ENCODE data around the gene KLF7. TPM values are rescaled to one million over a fixed set of nuclear protein-coding genes. Genes with fewer than 3 reads are reported as not detected.

KLF7 gene
- total RNA-seq, 1 experiment from 2014 or later = 32.2 TPM

DNA sequence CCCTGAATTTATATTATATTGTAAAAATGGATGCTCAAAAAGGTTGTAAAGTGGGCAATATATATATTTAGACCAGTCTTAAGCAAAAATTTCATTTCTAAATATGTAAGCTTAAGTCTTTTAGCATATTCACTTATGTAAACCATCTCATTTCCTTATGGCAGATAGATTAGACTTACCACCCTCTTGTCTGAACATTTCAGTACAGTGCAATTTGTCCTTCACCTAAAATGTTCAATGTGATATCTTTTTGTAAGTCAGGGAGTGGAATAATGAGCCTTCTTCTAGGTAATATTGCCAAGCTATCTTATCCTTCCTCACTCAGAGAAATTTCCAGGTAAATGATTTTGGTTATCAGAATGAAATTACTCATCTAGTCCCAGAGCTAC lies 92.3 kb downstream of the KLF7 start:
- Histone ChIP-seq H3K79me2 (ENCODE audit: insufficient read depth, low read length) (no peaks in the 10 kb centered on the region), H3K23me2 (ENCODE audit: insufficient read length, low read depth, low read length, poor library complexity, severe bottlenecking) (no peaks in the 10 kb centered on the region), H2BK20ac (ENCODE audit: low read depth, low read length, poor library complexity, severe bottlenecking) (no peak overlapping the region), H3K9me3 (ENCODE audit: control insufficient read depth, low read depth, low read length) (no peaks in the 10 kb centered on the region), H2AK5ac (ENCODE audit: insufficient read length, low read length) (no peak overlapping the region), H3K4me1 (ENCODE audit: insufficient read depth, low read length) (peaks cover 10% of the 10 kb centered on the region; the same call in 1 of the 2 replicates), H3K4me2 (ENCODE audit: insufficient read depth, insufficient read length, low read length) (no peak overlapping the region), H4K8ac (replicated peaks; ENCODE audit: insufficient read length, low read depth, low read length) (no peak overlapping the region), H4K5ac (ENCODE audit: insufficient read length, low read depth, low read length) (no peak overlapping the region), H3K9ac (ENCODE audit: extremely low read depth, insufficient read length, low read length) (no peak overlapping the region), H3K56ac (ENCODE audit: insufficient read length, low read depth, low read length) (no peak overlapping the region), H3K27ac (ENCODE audit: insufficient read length, low read depth, low read length) (no peak overlapping the region), H2BK5ac (ENCODE audit: insufficient read length, low read length) (no peak overlapping the region), H2BK15ac (ENCODE audit: low read depth, low read length) (no peak overlapping the region), H2BK120ac (ENCODE audit: low read depth, low read length, poor library complexity, severe bottlenecking) (no peak overlapping the region), H3T11ph (ENCODE audit: low read length) (no peak overlapping the region), H3K23ac (ENCODE audit: insufficient read length, low read depth, low read length) (no peak overlapping the region), H2BK12ac (ENCODE audit: insufficient read length, low read depth, low read length) (no peak overlapping the region), H4K91ac (ENCODE audit: insufficient read length, low read depth, low read length) (no peak overlapping the region), H4K20me1 (ENCODE audit: control insufficient read depth, insufficient read depth, insufficient read length) (no peaks in the 10 kb centered on the region), H3K18ac (ENCODE audit: insufficient read length, low read depth, low read length) (no peak overlapping the region), H2AFZ (ENCODE audit: low read length) (no peak overlapping the region), H3K14ac (ENCODE audit: insufficient read depth, low read length) (no peak overlapping the region), H3K4ac (ENCODE audit: low read depth, low read length) (no peak overlapping the region), H3K79me1 (ENCODE audit: insufficient read depth, low read depth, low read length, poor library complexity, severe bottlenecking) (no peaks in the 10 kb centered on the region), H3K27me3 (ENCODE audit: insufficient read depth, low read length) (no peaks in the 10 kb centered on the region)
- peaks cover 0 to 4% (median 3%) of the 10 kb centered on the region in 3 experiments; a peak in 1 of 7 replicates for H3K36me3 Mint-ChIP-seq (ENCODE audit: insufficient read depth in 1 of 3, low read depth in 3 of 3)
- H3K27me3 Mint-ChIP-seq (ENCODE audit: low read depth) = no peaks in the 10 kb centered on the region
- TF ChIP-seq, protein P1, sequence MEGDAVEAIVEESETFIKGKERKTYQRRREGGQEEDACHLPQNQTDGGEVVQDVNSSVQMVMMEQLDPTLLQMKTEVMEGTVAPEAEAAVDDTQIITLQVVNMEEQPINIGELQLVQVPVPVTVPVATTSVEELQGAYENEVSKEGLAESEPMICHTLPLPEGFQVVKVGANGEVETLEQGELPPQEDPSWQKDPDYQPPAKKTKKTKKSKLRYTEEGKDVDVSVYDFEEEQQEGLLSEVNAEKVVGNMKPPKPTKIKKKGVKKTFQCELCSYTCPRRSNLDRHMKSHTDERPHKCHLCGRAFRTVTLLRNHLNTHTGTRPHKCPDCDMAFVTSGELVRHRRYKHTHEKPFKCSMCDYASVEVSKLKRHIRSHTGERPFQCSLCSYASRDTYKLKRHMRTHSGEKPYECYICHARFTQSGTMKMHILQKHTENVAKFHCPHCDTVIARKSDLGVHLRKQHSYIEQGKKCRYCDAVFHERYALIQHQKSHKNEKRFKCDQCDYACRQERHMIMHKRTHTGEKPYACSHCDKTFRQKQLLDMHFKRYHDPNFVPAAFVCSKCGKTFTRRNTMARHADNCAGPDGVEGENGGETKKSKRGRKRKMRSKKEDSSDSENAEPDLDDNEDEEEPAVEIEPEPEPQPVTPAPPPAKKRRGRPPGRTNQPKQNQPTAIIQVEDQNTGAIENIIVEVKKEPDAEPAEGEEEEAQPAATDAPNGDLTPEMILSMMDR (conservative IDR thresholded peaks at IDR 0.05) = no peak
- H3K9me3 Mint-ChIP-seq = no peaks in the 10 kb centered on the region; a peak in 1 of 5 replicates
- H3K4me3 Mint-ChIP-seq = no peak overlapping the region
- H3K27ac Mint-ChIP-seq = peak overlapping the region in 2 of 3 experiments; percentile 48 to 66; a peak in 2 of 7 replicates
- peaks cover 35 to 42% of the 10 kb centered on the region in 2 experiments for H3K4me1 Mint-ChIP-seq
- no peak for DNase-seq
